Hepatocyte (in vitro differentiated cells): Measurements from ENCODE around the gene RESP18. TPM values are rescaled to one million over a fixed set of nuclear protein-coding genes. Genes with fewer than 3 reads are reported as not detected.

Experiments
- DNase-seq: peaks from one replicate; pipeline ENCODE4 v3.0.0-alpha.2; 2016; ENCODE audit warnings: low spot score
- H2AFZ ChIP-seq: fragments of 200-600 bp; sonication (generic); 2 replicates; pipeline ENCODE4 v1.6.0; 2016; ENCODE audit warnings: antibody characterized with exemption, mild to moderate bottlenecking
- H3K27ac ChIP-seq: fragments of 200-600 bp; sonication (generic); 2 replicates; pipeline ENCODE4 v1.5.1; 2016; ENCODE audit warnings: mild to moderate bottlenecking
- H3K27me3 ChIP-seq: fragments of 200-600 bp; sonication (generic); 2 replicates; pipeline ENCODE4 v1.6.1; 2016
- H3K36me3 ChIP-seq: fragments of 200-600 bp; sonication (generic); replicated peaks from 2 replicates; pipeline ENCODE4 v1.5.1; 2016; ENCODE audit warnings: low read depth; ENCODE audit not compliant: insufficient read depth
- H3K4me1 ChIP-seq: fragments of 200-600 bp; sonication (generic); 2 replicates; pipeline ENCODE4 v1.5.1; 2016; ENCODE audit warnings: mild to moderate bottlenecking, moderate library complexity; ENCODE audit not compliant: insufficient read depth
- H3K4me2 ChIP-seq: fragments of 200-600 bp; sonication (generic); 2 replicates; pipeline ENCODE4 v1.6.0; 2016
- H3K4me3 ChIP-seq: fragments of 200-600 bp; sonication (generic); 2 replicates; pipeline ENCODE4 v1.5.1; 2016; ENCODE audit warnings: mild to moderate bottlenecking
- H3K79me2 ChIP-seq: fragments of 200-600 bp; sonication (generic); 2 replicates; pipeline ENCODE4 v1.6.0; 2017; ENCODE audit warnings: mild to moderate bottlenecking
- H3K9me2 ChIP-seq: fragments of 200-600 bp; sonication (generic); replicated peaks from 2 replicates; pipeline ENCODE4 v1.6.0; 2017; ENCODE audit warnings: mild to moderate bottlenecking; ENCODE audit not compliant: insufficient read depth
- H3K9me3 ChIP-seq: fragments of 200-600 bp; sonication (generic); 2 replicates; pipeline ENCODE4 v1.5.1; 2016; ENCODE audit warnings: low read depth, mild to moderate bottlenecking
- H4K20me1 ChIP-seq: fragments of 200-600 bp; sonication (generic); 2 replicates; pipeline ENCODE4 v1.6.0; 2016; ENCODE audit warnings: mild to moderate bottlenecking; ENCODE audit not compliant: insufficient read depth, poor library complexity, severe bottlenecking
- CTCF ChIP-seq: fragments of 200-600 bp; sonication (generic); IDR thresholded peaks from 2 replicates; pipeline ENCODE4 v1.5.1; 2016; ENCODE audit warnings: antibody characterized with exemption, mild to moderate bottlenecking; ENCODE audit not compliant: poor library complexity
- EZH2 ChIP-seq: fragments of 200-600 bp; sonication (generic); IDR thresholded peaks from 2 replicates; pipeline ENCODE4 v1.6.1; 2016; ENCODE audit warnings: antibody characterized with exemption, mild to moderate bottlenecking, borderline replicate concordance
- EZH2phosphoT487 ChIP-seq: fragments of 200-600 bp; sonication (generic); IDR thresholded peaks from one replicate; pipeline ENCODE4 v1.6.1; 2018; ENCODE audit warnings: antibody characterized with exemption, mild to moderate bottlenecking, low read depth, moderate library complexity; ENCODE audit not compliant: unreplicated experiment, severe bottlenecking
- WGBS: methylation state at CpG from one replicate; pipeline ENCODE4 v1.1.6; 2016; ENCODE audit warnings: low lambda C conversion rate; ENCODE audit errors: missing lambda C conversion rate; 5-methylcytosine and 5-hydroxymethylcytosine counted together
- polyA plus RNA-seq: library from polyadenylated mRNA; unstranded; fragments of >200 nt; fragmentation: Nextera tagmentation; extraction: Ambion mirVana; gene quantifications from 2 replicates; pipeline ENCODE4 v1.2.1, GENCODE V29; 2016
- total RNA-seq: library from RNA; depleted of rRNA; stranded (reverse); fragments of >200 nt; gene quantifications from 2 replicates; pipeline ENCODE4 v1.2.3, GENCODE V29; 2014

The RESP18 gene
- total and polyA plus RNA-seq, 2 experiments from 2014 or later: not detected

GRCh38 chr2:219296142-219296541 lies 36.4 kb downstream of the RESP18 start:
- H3K27ac ChIP-seq: no peak overlapping the region
- H3K36me3 ChIP-seq: no peaks in the 10 kb centered on the region
- no peaks in the 10 kb centered on the region for H3K9me3 ChIP-seq
- 94% methylated on average over 14 of the region's 14 CpGs for WGBS
- H3K79me2 ChIP-seq: no peaks in the 10 kb centered on the region
- H2AFZ ChIP-seq: no peak overlapping the region
- H3K4me3 ChIP-seq: no peak overlapping the region
- H3K4me2 ChIP-seq: no peak overlapping the region
- DNase-seq: no peak
- H4K20me1 ChIP-seq: no peaks in the 10 kb centered on the region
- H3K27me3 ChIP-seq: peaks cover 14% of the 10 kb centered on the region
- no peaks in the 10 kb centered on the region for H3K9me2 ChIP-seq
- no peaks in the 10 kb centered on the region for H3K4me1 ChIP-seq
- TF ChIP-seq CTCF: no peak

GRCh38 chr2:219294356-219295351 lies 37.9 kb downstream of the RESP18 start:
- H3K4me3 ChIP-seq: peak overlapping the region; percentile 74
- H3K79me2 ChIP-seq: no peaks in the 10 kb centered on the region
- TF ChIP-seq EZH2 (no peak), EZH2phosphoT487 (no peak), CTCF (peak; percentile 92)
- no peaks in the 10 kb centered on the region for H3K27me3 ChIP-seq
- H3K9me2 ChIP-seq: no peaks in the 10 kb centered on the region
- no peaks in the 10 kb centered on the region for H3K4me1 ChIP-seq
- no peaks in the 10 kb centered on the region for H4K20me1 ChIP-seq
- H2AFZ ChIP-seq: peak overlapping the region; percentile 94
- WGBS: 9% methylated on average over 47 of the region's 67 CpGs
- H3K36me3 ChIP-seq: no peaks in the 10 kb centered on the region
- peak; percentile 94 for DNase-seq
- peak overlapping the region; percentile 94 for H3K4me2 ChIP-seq
- peak overlapping the region; percentile 62 for H3K27ac ChIP-seq
- H3K9me3 ChIP-seq: no peaks in the 10 kb centered on the region

- no peak for TF ChIP-seq EZH2phosphoT487
- TF ChIP-seq CTCF: no peak
- TF ChIP-seq EZH2: no peak
- H3K9me3 ChIP-seq: no peaks in the 10 kb centered on the region
- no peak for DNase-seq
- H3K27me3 ChIP-seq: no peaks in the 10 kb centered on the region
- H3K36me3 ChIP-seq: no peaks in the 10 kb centered on the region
- no peak overlapping the region for H3K27ac ChIP-seq
- H3K4me2 ChIP-seq: peak overlapping the region; percentile 94
- 85% methylated on average over 5 of the region's 5 CpGs for WGBS
- no peak overlapping the region for H2AFZ ChIP-seq
- H4K20me1 ChIP-seq: no peaks in the 10 kb centered on the region
- H3K4me1 ChIP-seq: no peaks in the 10 kb centered on the region
- no peaks in the 10 kb centered on the region for H3K79me2 ChIP-seq
- H3K4me3 ChIP-seq: no peak overlapping the region
- H3K9me2 ChIP-seq: no peaks in the 10 kb centered on the region
Observed at GRCh38 chr2:219293736-219294231, 38.8 kb downstream of the RESP18 start.
